ENCODE results near the gene PTPRD. TPM values are rescaled to one million over a fixed set of nuclear protein-coding genes. Genes with fewer than 3 reads are reported as not detected.

PTPRD gene
- total RNA-seq, 1 experiment from 2014 or later, result 32.5 TPM

GRCh38 chr9:9820436-9820835 is 792.4 kb downstream of the PTPRD start:
- no peak for DNase-seq

More at GRCh38 chr9:9820436-9820835, 792.4 kb downstream of the PTPRD start:
- Histone ChIP-seq H4K91ac (ENCODE audit: insufficient read length, low read depth, low read length) (no peak overlapping the region), H3K79me2 (ENCODE audit: insufficient read depth, low read length) (no peaks in the 10 kb centered on the region), H3K79me1 (ENCODE audit: insufficient read depth, low read depth, low read length, poor library complexity, severe bottlenecking) (no peaks in the 10 kb centered on the region), H3K23ac (ENCODE audit: insufficient read length, low read depth, low read length) (no peak overlapping the region), H2BK15ac (ENCODE audit: low read depth, low read length) (no peak overlapping the region), H4K8ac (replicated peaks; ENCODE audit: insufficient read length, low read depth, low read length) (no peak overlapping the region), H4K5ac (ENCODE audit: insufficient read length, low read depth, low read length) (no peak overlapping the region), H2BK12ac (ENCODE audit: insufficient read length, low read depth, low read length) (no peak overlapping the region), H3K14ac (ENCODE audit: insufficient read depth, low read length) (no peak overlapping the region), H3K27me3 (ENCODE audit: insufficient read depth, low read length) (no peaks in the 10 kb centered on the region), H3K27ac (ENCODE audit: insufficient read length, low read depth, low read length) (no peak overlapping the region), H2BK120ac (ENCODE audit: low read depth, low read length, poor library complexity, severe bottlenecking) (no peak overlapping the region), H2BK20ac (ENCODE audit: low read depth, low read length, poor library complexity, severe bottlenecking) (no peak overlapping the region), H3K4ac (ENCODE audit: low read depth, low read length) (no peak overlapping the region), H2AFZ (ENCODE audit: low read length) (no peak overlapping the region), H3K4me2 (ENCODE audit: insufficient read depth, insufficient read length, low read length) (no peak overlapping the region), H2AK5ac (ENCODE audit: insufficient read length, low read length) (no peak overlapping the region), H3K4me1 (ENCODE audit: insufficient read depth, low read length) (no peaks in the 10 kb centered on the region), H3K18ac (ENCODE audit: insufficient read length, low read depth, low read length) (no peak overlapping the region), H4K20me1 (ENCODE audit: control insufficient read depth, insufficient read depth, insufficient read length) (no peaks in the 10 kb centered on the region), H2BK5ac (ENCODE audit: insufficient read length, low read length) (no peak overlapping the region), H3K9ac (ENCODE audit: extremely low read depth, insufficient read length, low read length) (no peak overlapping the region), H3K9me3 (ENCODE audit: control insufficient read depth, low read depth, low read length) (no peaks in the 10 kb centered on the region), H3K56ac (ENCODE audit: insufficient read length, low read depth, low read length) (no peak overlapping the region), H3T11ph (ENCODE audit: low read length) (no peak overlapping the region), H3K23me2 (ENCODE audit: insufficient read length, low read depth, low read length, poor library complexity, severe bottlenecking) (no peaks in the 10 kb centered on the region)
- Mint-ChIP-seq H3K9me3 (peaks cover 0 to 3% of the 10 kb centered on the region in 2 experiments; a peak in 2 of 5 replicates), H3K4me1 (no peaks in the 10 kb centered on the region), H3K36me3 (ENCODE audit: insufficient read depth in 1 of 3, low read depth in 3 of 3) (peaks cover 0 to 4% (median 0%) of the 10 kb centered on the region in 3 experiments; a peak in 1 of 7 replicates), H3K27ac (no peak overlapping the region), H3K27me3 (ENCODE audit: low read depth) (no peaks in the 10 kb centered on the region), H3K4me3 (no peak overlapping the region)
- no peak for TF ChIP-seq CTCF (conservative IDR thresholded peaks at IDR 0.05)

Measured in H9 (cell line).